ENCODE measurements around the gene LMBR1. TPM values are rescaled to one million over a fixed set of nuclear protein-coding genes. Genes with fewer than 3 reads are reported as not detected.
"Not testable (repeated sequence)": the region's sequence is repeated elsewhere in the genome, so short reads cannot be mapped to it uniquely, and the experiment has no call there.

Gene LMBR1
- total RNA-seq, 1 donor from 2014 or later = 89.1 TPM

DNA sequence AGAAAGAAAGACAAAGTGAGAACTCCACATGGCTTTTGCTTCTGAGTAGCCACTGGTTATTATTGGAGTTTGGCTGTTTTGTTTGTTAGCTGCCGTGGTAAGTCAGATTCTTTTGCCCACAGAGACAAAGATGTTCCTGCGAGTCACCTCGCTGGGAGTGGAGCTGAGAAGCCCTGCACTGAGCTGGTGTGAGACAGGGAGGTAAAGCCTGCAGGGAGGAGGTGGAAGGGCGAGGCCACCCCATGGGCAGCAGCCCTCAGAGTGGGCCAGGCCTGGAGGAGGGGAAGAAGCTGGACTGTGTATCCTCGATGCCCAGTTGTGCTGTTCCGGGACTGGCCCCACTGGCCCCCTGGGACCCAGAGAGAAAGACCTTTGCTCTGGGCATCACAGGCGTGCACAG is 42.3 kb upstream of the LMBR1 start:
- Mint-ChIP-seq H3K9me3 (ENCODE audit: low read depth) (no peaks in the 10 kb centered on the region), H3K27ac (no peak overlapping the region), H3K4me1 (ENCODE audit: low read depth) (peaks cover 14% of the 10 kb centered on the region), H3K36me3 (ENCODE audit: insufficient read depth) (no peaks in the 10 kb centered on the region), H3K4me3 (ENCODE audit: low read depth) (no peak overlapping the region), H3K27me3 (no peaks in the 10 kb centered on the region)
- DNase-seq (ENCODE audit: low spot score, unreplicated experiment) = no peak
- TF ChIP-seq, protein P1, sequence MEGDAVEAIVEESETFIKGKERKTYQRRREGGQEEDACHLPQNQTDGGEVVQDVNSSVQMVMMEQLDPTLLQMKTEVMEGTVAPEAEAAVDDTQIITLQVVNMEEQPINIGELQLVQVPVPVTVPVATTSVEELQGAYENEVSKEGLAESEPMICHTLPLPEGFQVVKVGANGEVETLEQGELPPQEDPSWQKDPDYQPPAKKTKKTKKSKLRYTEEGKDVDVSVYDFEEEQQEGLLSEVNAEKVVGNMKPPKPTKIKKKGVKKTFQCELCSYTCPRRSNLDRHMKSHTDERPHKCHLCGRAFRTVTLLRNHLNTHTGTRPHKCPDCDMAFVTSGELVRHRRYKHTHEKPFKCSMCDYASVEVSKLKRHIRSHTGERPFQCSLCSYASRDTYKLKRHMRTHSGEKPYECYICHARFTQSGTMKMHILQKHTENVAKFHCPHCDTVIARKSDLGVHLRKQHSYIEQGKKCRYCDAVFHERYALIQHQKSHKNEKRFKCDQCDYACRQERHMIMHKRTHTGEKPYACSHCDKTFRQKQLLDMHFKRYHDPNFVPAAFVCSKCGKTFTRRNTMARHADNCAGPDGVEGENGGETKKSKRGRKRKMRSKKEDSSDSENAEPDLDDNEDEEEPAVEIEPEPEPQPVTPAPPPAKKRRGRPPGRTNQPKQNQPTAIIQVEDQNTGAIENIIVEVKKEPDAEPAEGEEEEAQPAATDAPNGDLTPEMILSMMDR (IDR thresholded peaks at IDR 0.05; ENCODE audit: unreplicated experiment) = no peak

DNA sequence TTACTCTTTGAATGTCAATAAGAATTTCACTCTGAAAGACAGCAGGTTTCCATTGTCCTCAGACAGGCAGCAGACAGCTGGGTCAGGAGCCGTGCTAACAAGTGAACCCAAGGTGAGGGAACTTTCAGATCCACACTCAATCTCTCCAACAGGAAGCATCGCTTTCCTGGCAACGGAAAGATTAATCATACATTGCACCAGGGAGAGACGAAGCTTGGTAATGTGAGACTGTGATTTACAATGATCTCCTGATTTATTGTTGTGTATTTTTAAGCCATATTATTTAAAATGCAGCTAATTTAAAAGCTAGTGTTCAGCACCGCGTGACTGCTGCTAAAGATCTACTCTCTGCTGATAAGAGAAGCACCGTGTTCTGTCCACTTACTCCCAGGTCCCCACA is 39.0 kb upstream of the LMBR1 start:
- TF ChIP-seq, protein P1 (IDR thresholded peaks at IDR 0.05; ENCODE audit: unreplicated experiment) = no peak
- H3K27me3 Mint-ChIP-seq = peaks cover 3% of the 10 kb centered on the region
- no peak overlapping the region for H3K4me3 Mint-ChIP-seq (ENCODE audit: low read depth)
- peaks cover 13% of the 10 kb centered on the region for H3K4me1 Mint-ChIP-seq (ENCODE audit: low read depth)
- no peaks in the 10 kb centered on the region for H3K36me3 Mint-ChIP-seq (ENCODE audit: insufficient read depth)
- no peak for DNase-seq (ENCODE audit: low spot score, unreplicated experiment)
- no peaks in the 10 kb centered on the region for H3K9me3 Mint-ChIP-seq (ENCODE audit: low read depth)
- H3K27ac Mint-ChIP-seq = peak overlapping the region; percentile 67

DNA sequence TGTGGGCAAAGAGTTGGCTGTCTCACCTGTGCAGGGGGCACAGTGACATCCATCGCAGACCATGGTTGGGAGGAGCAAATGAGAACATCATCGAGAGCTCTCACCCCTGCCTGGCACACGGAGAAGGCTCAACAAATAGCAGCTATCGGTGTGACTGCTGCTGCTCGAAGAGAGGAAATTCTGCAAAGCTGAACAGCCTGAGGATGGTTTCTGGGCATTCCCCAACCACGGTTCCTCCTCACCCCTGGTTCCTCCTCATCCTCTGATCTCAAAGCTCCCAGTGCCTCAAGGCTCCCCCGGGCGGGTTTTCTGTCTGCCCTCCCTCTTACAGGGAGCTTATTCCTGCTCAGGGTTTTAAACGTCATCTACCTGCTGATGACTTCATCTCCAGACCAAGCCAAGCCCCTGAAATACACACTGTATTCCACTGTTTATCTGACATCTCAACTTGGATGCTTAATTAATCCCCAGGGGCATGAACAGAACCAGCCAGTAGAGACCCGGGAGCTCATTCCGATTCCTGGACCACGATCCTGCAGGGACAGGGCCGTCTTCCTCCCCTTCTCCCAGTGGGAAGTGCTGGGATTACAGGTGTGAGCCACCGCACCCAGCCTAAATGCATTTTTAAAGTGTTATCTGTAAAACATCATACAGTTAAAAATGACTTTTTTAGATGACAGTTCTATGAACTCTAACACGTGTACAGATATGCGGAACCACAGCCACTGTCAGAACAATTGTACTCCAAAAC is 37.0 kb upstream of the LMBR1 start:
- H3K27ac Mint-ChIP-seq = no peak overlapping the region
- H3K27me3 Mint-ChIP-seq = peaks cover 3% of the 10 kb centered on the region
- H3K4me1 Mint-ChIP-seq (ENCODE audit: low read depth) = peaks cover 16% of the 10 kb centered on the region
- TF ChIP-seq, protein P1 (IDR thresholded peaks at IDR 0.05; ENCODE audit: unreplicated experiment) = no peak
- DNase-seq (ENCODE audit: low spot score, unreplicated experiment) = no peak
- H3K4me3 Mint-ChIP-seq (ENCODE audit: low read depth) = no peak overlapping the region
- no peaks in the 10 kb centered on the region for H3K36me3 Mint-ChIP-seq (ENCODE audit: insufficient read depth)
- no peaks in the 10 kb centered on the region for H3K9me3 Mint-ChIP-seq (ENCODE audit: low read depth)

DNA sequence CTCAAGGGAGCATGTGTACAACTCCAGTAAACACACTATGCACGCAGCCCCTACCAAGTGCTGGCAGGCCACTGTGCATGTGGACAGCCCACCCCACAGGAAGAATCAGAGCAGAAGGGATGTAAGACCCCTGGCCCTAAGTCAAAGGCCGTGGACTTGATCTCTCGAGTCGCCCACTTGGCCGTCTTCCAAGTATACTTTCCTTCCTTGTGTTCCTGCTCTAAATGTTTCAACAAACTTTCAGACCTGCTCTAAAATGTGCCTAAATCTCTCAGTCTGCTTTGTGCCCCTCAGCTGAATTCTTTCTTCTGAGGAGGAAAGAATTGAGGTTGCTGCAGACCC is 35.4 kb upstream of the LMBR1 start:
- H3K27ac Mint-ChIP-seq = peak overlapping the region; percentile 31
- peaks cover 16% of the 10 kb centered on the region for H3K4me1 Mint-ChIP-seq (ENCODE audit: low read depth)
- no peaks in the 10 kb centered on the region for H3K36me3 Mint-ChIP-seq (ENCODE audit: insufficient read depth)
- no peak overlapping the region for H3K4me3 Mint-ChIP-seq (ENCODE audit: low read depth)
- H3K9me3 Mint-ChIP-seq (ENCODE audit: low read depth) = no peaks in the 10 kb centered on the region
- TF ChIP-seq, protein P1 (IDR thresholded peaks at IDR 0.05; ENCODE audit: unreplicated experiment) = no peak
- H3K27me3 Mint-ChIP-seq = peaks cover 3% of the 10 kb centered on the region
- no peak for DNase-seq (ENCODE audit: low spot score, unreplicated experiment)

DNA sequence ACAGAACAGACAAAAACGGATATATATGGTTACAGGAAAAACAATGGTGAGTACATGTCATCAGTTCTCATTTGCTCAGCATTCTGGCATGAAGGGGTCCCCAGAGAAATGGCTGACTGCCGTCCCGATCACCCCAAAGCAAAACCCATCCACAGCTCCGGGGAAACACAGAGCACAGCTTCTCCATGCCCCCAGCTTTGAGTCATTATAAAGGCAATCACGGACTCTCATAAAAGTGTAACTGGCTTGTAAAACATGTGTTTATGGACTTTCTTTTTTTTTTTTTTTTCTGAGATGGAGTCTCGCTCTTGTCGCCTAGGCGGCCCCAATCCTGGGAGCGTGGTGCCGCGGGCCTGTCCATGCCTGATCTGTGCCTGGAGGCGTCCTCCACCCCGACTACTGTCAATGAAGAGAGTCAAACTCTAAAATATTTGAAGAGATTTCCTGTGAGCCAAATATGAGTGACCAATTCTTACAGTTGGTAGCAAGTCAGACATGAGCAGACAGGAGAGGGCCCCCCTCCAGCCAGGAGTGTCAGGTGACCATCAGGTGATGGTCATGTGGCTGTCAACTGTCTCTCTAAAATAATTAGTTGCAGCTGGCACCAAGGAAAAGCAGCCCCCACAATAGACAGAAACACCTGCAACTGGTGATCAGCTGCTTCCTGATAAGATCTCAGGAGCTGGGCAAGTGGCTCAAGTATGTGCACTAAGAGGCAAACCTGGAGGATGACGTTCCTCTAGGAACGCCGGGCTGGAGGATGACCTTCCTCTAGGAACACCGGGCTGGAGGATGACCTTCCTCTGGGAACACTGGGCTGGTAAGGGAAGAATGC is 34.8 kb upstream of the LMBR1 start:
- H3K27me3 Mint-ChIP-seq = peaks cover 3% of the 10 kb centered on the region
- DNase-seq (ENCODE audit: low spot score, unreplicated experiment) = no peak
- no peaks in the 10 kb centered on the region for H3K36me3 Mint-ChIP-seq (ENCODE audit: insufficient read depth)
- TF ChIP-seq, protein P1 (IDR thresholded peaks at IDR 0.05; ENCODE audit: unreplicated experiment) = no peak
- peak overlapping the region; percentile 31 for H3K27ac Mint-ChIP-seq
- H3K9me3 Mint-ChIP-seq (ENCODE audit: low read depth) = no peaks in the 10 kb centered on the region
- H3K4me1 Mint-ChIP-seq (ENCODE audit: low read depth) = peaks cover 16% of the 10 kb centered on the region
- no peak overlapping the region for H3K4me3 Mint-ChIP-seq (ENCODE audit: low read depth)

DNA sequence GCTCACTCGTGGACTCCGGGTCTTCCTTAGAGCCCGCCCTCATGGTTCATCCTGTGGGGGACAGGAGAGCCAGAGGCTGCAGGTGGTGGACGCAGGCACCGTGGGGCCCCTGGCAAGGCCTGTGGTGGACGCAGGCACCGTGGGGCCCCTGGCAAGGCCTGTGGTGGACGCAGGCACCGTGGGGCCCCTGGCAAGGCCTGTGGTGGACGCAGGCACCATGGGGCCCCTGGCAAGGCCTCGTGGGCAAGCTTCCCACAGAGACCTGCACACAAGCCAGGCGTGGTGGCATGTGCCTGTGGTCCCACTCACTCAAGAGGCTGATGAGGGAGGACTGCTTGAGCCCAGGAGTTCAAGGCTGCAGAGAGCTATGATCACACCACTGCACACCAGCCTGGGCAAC is 32.8 kb upstream of the LMBR1 start:
- H3K9me3 Mint-ChIP-seq (ENCODE audit: low read depth); H3K4me1 Mint-ChIP-seq (ENCODE audit: low read depth); DNase-seq (ENCODE audit: low spot score, unreplicated experiment): not testable (repeated sequence)

DNA sequence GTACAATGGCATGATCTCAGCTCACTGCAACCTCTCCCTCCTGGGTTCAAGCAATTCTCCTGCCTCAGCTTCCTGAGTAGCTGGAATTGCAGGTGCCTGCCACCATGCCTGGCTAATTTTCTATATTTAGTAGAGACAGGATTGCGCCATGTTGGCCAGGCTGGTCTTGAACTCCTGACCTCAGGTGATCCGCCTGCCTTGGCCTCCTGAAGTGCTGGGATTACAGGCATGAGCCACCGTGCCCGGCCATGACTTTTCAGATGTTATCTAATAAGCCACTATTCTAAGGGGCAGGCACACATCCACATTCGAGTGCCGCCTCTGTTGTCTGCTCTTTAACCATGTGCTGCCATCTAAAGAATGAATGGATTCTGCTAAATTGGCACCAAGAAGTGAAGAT is 29.3 kb upstream of the LMBR1 start:
- peaks cover 26% of the 10 kb centered on the region for H3K4me1 Mint-ChIP-seq (ENCODE audit: low read depth)
- not testable (repeated sequence) for H3K4me3 Mint-ChIP-seq (ENCODE audit: low read depth); H3K27me3 Mint-ChIP-seq; DNase-seq (ENCODE audit: low spot score, unreplicated experiment); H3K9me3 Mint-ChIP-seq (ENCODE audit: low read depth); H3K27ac Mint-ChIP-seq; H3K36me3 Mint-ChIP-seq (ENCODE audit: insufficient read depth)

More for the DNA sequence above, 32.8 kb upstream of the LMBR1 start:
- H3K27me3 Mint-ChIP-seq; H3K36me3 Mint-ChIP-seq (ENCODE audit: insufficient read depth); H3K27ac Mint-ChIP-seq; H3K4me3 Mint-ChIP-seq (ENCODE audit: low read depth): not testable (repeated sequence)

Measured in progenitor cell of endocrine pancreas (in vitro differentiated cells).